Sigmoid colon (tissue), 7 donors: ENCODE results near the gene R3HDM1. TPM values are rescaled to one million over a fixed set of nuclear protein-coding genes. Genes with fewer than 3 reads are reported as not detected.

ENCODE experiments used
- DNase-seq: peaks from one replicate; pipeline ENCODE4 v3.0.0-alpha.2; 2019
- H3K27ac ChIP-seq, 4 donors: fragments of 200-600 bp; sonication (generic); one replicate each; pipeline ENCODE4 v1.5.1; 2016 to 2019; ENCODE audit warnings: mild to moderate bottlenecking in 1 of 4
- H3K27me3 ChIP-seq, 3 donors: fragments of 200-600 bp; sonication (generic); one replicate each; pipeline ENCODE4 v1.5.1; 2019; ENCODE audit warnings: mild to moderate bottlenecking in 1 of 3
- H3K36me3 ChIP-seq, 4 donors: fragments of 200-600 bp; sonication (generic); one replicate each; pipeline ENCODE4 v1.5.1; 2016 to 2019
- H3K4me1 ChIP-seq, 4 donors: fragments of 200-600 bp; sonication (generic); one replicate each; pipeline ENCODE4 v1.5.1; 2017 to 2019
- H3K4me3 ChIP-seq, 4 donors: fragments of 200-600 bp; sonication (generic); one replicate each; pipeline ENCODE4 v1.5.1; 2017 to 2019; ENCODE audit warnings: mild to moderate bottlenecking in 2 of 4, moderate library complexity in 1 of 4
- H3K9me3 ChIP-seq, 4 donors: fragments of 200-600 bp in 3 of 4; sonication (generic) in 3 of 4; one replicate each; pipeline versions ENCODE4 v1.5.1 to v1.6.1; 2013 to 2019
- CTCF ChIP-seq, 4 experiments: fragments of 450-650 bp in 3 of 4; fragments of 200-600 bp in 1 of 4; IDR thresholded peaks; one replicate each; pipeline ENCODE4 v1.5.1; 2016 to 2019; ENCODE audit warnings: antibody characterized with exemption in 4 of 4, mild to moderate bottlenecking in 3 of 4, moderate library complexity in 2 of 4
- EP300 ChIP-seq, 4 donors: sonication (generic); formaldehyde crosslinking; IDR thresholded peaks; one replicate each; pipeline ENCODE4 v1.6.1; 2017; ENCODE audit warnings: antibody characterized with exemption in 4 of 4
- POLR2A ChIP-seq, 2 donors: fragments of 450-650 bp; IDR thresholded peaks; one replicate each; pipeline ENCODE4 v1.6.1; 2016; ENCODE audit warnings: antibody characterized with exemption in 2 of 2, mild to moderate bottlenecking in 2 of 2, moderate library complexity in 2 of 2
- POLR2AphosphoS5 ChIP-seq, 4 donors: sonication (generic); formaldehyde crosslinking; IDR thresholded peaks; one replicate each; pipeline ENCODE4 v1.6.1; 2017; ENCODE audit warnings: antibody characterized with exemption in 4 of 4
- WGBS, 2 donors: extraction: QIAGEN DNeasy Blood & Tissue Kit; methylation state at CpG; one replicate each; pipeline ENCODE4 v1.1.7; 2013; 5-methylcytosine and 5-hydroxymethylcytosine counted together
- intact Hi-C: fragments of 100-400 bp; cut with DNase I; formaldehyde crosslinking; loops from one replicate; pipeline ENCODE4 v1.15.1; 2023
- polyA plus RNA-seq, 3 donors: library from polyadenylated mRNA; stranded (reverse); fragments of 200-250 nt; gene quantifications; one replicate each; pipeline ENCODE4 v1.2.3, GENCODE V29; 2013
- total RNA-seq, 4 donors: library from RNA; depleted of rRNA; stranded (reverse); fragments of >200 nt; gene quantifications; one replicate each; pipeline ENCODE4 v1.1.0, GENCODE V29; 2016
- donor health status: healthy with polysubstance abuse.
- donor health status: Bipolar disorder and iron deficiency.
- donor health status: healthy.

The R3HDM1 gene
- total and polyA plus RNA-seq, 7 donors = 5.3 to 34.6 (median 14.2) TPM

GRCh38 chr2:135663148-135663700 lies 131.9 kb downstream of the R3HDM1 start:
- H3K4me1 ChIP-seq = peaks cover 0 to 6% (median 0%) of the 10 kb centered on the region in 4 donors
- intact Hi-C loops = no loop called here
- no peak overlapping the region for H3K4me3 ChIP-seq
- no peak for DNase-seq
- no peaks in the 10 kb centered on the region for H3K9me3 ChIP-seq
- no peak overlapping the region for H3K27ac ChIP-seq
- H3K36me3 ChIP-seq = peaks cover 0 to 36% (median 3%) of the 10 kb centered on the region in 4 donors
- H3K27me3 ChIP-seq = no peaks in the 10 kb centered on the region
- no peak for TF ChIP-seq POLR2A (IDR thresholded peaks at IDR 0.05)
- TF ChIP-seq EP300 (IDR thresholded peaks at IDR 0.05) = no peak

- DNase-seq = no peak
- Histone ChIP-seq H3K4me1 (peaks cover 0 to 6% (median 0%) of the 10 kb centered on the region in 4 donors), H3K9me3 (no peaks in the 10 kb centered on the region), H3K27ac (no peak overlapping the region), H3K36me3 (peaks cover 0 to 22% (median 3%) of the 10 kb centered on the region in 4 donors), H3K4me3 (no peak overlapping the region), H3K27me3 (no peaks in the 10 kb centered on the region)
- TF ChIP-seq POLR2A (IDR thresholded peaks at IDR 0.05) (no peak), POLR2AphosphoS5 (IDR thresholded peaks at IDR 0.05) (no peak), CTCF (IDR thresholded peaks at IDR 0.05) (no peak), EP300 (IDR thresholded peaks at IDR 0.05) (no peak)
- intact Hi-C loops = no loop called here
Measured at GRCh38 chr2:135664623-135665068, 133.4 kb downstream of the R3HDM1 start.

GRCh38 chr2:135667045-135667444 lies 135.8 kb downstream of the R3HDM1 start:
- no peak for TF ChIP-seq CTCF (IDR thresholded peaks at IDR 0.05)
- no peak for TF ChIP-seq EP300 (IDR thresholded peaks at IDR 0.05)
- TF ChIP-seq POLR2AphosphoS5 (IDR thresholded peaks at IDR 0.05) = no peak
- no peak for TF ChIP-seq POLR2A (IDR thresholded peaks at IDR 0.05)
- H3K9me3 ChIP-seq = no peaks in the 10 kb centered on the region
- intact Hi-C loops = no loop called here

GRCh38 chr2:135674453-135674852 lies 143.2 kb downstream of the R3HDM1 start:
- no peak overlapping the region for H3K4me3 ChIP-seq
- WGBS, 2 donors = 21 to 73% methylated on average over 1 of the region's 1 CpG
- no peaks in the 10 kb centered on the region for H3K9me3 ChIP-seq
- TF ChIP-seq POLR2A (IDR thresholded peaks at IDR 0.05) (no peak), EP300 (IDR thresholded peaks at IDR 0.05) (no peak), CTCF (IDR thresholded peaks at IDR 0.05) (no peak), POLR2AphosphoS5 (IDR thresholded peaks at IDR 0.05) (no peak)
- H3K36me3 ChIP-seq = peaks cover 0 to 49% (median 1%) of the 10 kb centered on the region in 4 donors
- intact Hi-C loops = no loop called here
- H3K27ac ChIP-seq = no peak overlapping the region
- no peak for DNase-seq
- no peaks in the 10 kb centered on the region for H3K27me3 ChIP-seq
- H3K4me1 ChIP-seq = no peaks in the 10 kb centered on the region

More at GRCh38 chr2:135667045-135667444, 135.8 kb downstream of the R3HDM1 start:
- DNase-seq = no peak
- Histone ChIP-seq H3K36me3 (peaks cover 0 to 16% (median 0%) of the 10 kb centered on the region in 4 donors), H3K27ac (no peak overlapping the region), H3K4me3 (no peak overlapping the region), H3K27me3 (no peaks in the 10 kb centered on the region), H3K4me1 (peaks cover 0 to 6% (median 0%) of the 10 kb centered on the region in 4 donors)

GRCh38 chr2:135676031-135676430 lies 144.7 kb downstream of the R3HDM1 start:
- 89 to 93% methylated on average over 3 of the region's 3 CpGs for WGBS, 2 donors
- TF ChIP-seq POLR2AphosphoS5 (IDR thresholded peaks at IDR 0.05) = no peak
- TF ChIP-seq EP300 (IDR thresholded peaks at IDR 0.05) = no peak
- no peak for TF ChIP-seq CTCF (IDR thresholded peaks at IDR 0.05)
- no peak for TF ChIP-seq POLR2A (IDR thresholded peaks at IDR 0.05)
- H3K36me3 ChIP-seq = peaks cover 0 to 65% (median 1%) of the 10 kb centered on the region in 4 donors

More at GRCh38 chr2:135676031-135676430, 144.7 kb downstream of the R3HDM1 start:
- Histone ChIP-seq H3K4me3 (no peak overlapping the region), H3K4me1 (no peaks in the 10 kb centered on the region), H3K27ac (no peak overlapping the region), H3K27me3 (no peaks in the 10 kb centered on the region), H3K9me3 (no peaks in the 10 kb centered on the region)
- DNase-seq = no peak
- intact Hi-C loops = no loop called here
